ENCODE measurements around the gene ZER1.
"Not testable (repeated sequence)": the region's sequence is repeated elsewhere in the genome, so short reads cannot be mapped to it uniquely, and the experiment has no call there.

The ZER1 gene

DNA sequence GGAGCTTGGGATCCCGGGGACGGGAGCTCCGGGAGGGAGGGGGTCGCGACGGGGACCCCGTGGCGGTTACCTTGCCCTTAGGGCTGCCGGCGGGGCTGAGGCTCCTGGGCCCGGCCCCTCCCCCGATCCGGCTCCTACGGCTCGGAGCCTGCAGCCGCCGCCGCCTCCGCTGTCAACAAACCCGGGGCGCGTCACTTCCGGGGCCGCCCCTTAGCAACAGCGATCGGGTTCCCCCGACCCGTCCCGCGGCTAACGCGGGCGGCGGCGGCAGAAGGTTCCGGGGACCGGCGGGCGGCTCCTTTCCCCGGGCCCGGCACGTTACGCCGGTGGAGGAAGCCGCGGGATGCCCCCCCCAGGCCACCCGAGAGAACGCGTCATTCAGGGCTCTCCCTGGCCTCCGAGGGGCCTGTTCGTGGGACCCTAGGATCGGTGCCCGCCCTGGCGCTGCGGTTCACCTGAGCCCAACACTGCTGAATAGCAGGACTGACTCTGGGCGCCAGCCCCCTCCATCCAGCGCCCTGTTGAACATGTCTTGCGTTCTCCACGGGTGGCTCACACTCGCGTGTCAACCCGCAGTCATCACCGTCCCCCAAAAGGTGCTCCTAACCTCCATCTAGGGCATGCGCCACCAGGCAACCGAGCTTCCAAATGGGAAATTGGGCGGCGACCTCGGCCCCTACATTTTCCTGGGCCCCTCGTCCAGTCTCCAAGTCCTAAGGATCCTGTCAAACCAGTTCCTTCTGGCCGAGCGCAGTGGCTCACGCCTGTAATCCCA, at the start of gene ZER1:
Gene ZER1, minus strand, starts transcription at position 183 of the 775 bp plus-strand sequence. CDS start 16,362 bp downstream, outside the sequence.
- DNase-seq (ENCODE audit: low spot score) = peak; percentile 97

DNA sequence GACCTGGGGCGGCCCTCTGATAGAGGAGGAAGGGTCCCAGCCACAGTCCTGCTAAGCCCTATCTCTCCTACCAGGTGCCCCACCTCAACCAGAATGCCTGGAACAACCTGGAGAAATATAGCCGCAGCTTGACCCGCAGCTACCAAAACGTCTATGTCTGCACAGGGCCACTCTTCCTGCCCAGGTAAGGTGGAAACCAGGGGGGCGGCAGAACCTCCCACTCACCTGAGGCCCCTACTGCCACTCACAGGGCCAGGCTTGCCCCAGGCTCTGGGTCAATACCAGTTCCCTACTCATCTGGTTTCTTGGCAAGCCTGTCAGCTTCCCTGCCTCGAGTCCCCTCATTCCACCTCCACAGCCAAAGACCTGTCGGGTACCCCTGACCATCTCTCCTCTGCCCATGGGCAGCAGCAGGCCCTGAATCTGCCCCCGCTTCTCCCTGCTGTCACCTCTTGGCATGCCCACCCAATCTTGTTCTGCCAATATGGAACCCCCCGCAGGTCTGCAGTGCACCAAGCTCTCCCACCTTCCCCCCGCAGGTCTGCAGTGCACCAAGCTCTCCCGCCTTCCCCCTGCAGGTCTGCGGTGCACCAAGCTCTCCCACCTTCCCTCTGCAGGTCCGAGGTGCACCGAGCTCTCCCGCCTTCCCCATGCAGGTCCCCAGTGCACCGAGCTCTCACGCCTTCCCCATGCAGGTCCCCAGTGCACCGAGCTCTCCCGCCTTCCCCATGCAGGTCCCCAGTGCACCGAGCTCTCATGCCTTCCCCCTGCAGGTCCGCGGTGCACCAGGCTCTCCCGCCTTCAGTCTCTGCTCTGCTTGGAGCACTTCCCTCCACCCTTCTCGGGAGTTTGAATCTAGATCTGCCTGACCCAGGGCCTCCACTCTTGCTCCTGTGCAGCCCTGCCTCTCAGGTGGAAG, 49.2 kb upstream of the ZER1 start:
- DNase-seq (ENCODE audit: low spot score) = no peak

DNA sequence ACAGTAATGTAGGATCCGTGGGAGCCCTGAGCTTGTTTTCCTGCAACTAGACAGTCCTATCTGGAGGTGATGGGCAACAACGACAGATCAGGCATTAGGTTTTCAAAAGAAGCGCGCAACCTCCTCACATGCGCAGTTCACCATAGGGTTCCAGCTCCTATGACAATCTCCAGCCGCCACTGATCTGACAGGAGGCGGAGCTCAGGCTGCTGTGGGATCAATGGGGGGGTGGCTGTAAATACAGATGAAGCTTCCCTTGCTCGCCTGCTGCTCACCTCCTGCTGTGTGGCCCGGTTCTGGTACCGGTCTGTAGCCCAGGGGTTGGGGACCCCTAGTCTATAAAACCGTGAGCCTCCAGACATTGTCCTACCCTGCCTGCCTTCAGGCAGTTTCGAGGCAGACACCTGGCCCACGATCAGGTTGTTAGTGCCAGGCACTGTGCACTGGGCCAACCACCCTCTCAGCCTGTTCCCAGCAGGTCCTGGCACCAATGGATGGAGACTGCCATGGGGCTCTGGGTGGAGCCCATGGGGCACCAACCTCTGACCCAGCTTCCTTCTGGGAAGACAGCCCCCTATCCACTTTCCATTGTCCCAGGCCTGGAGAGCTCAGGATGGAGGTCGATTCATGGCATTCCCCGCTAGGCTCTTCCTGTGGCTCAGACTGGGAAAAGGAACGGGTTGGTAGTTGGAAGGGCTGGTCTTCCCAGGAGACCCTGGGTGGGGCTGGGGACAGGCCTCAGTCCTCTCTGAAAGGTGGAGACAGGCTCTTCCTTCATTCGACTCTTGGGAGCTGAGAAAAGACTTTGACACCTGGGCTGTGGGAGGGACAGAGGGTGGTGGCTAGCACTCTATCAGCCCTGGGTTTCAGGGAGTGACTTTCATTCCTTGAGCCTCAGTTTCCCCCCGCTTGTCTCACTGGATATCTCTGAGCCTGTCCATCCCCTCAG, 48.3 kb upstream of the ZER1 start:
- DNase-seq (ENCODE audit: low spot score) = no peak

DNA sequence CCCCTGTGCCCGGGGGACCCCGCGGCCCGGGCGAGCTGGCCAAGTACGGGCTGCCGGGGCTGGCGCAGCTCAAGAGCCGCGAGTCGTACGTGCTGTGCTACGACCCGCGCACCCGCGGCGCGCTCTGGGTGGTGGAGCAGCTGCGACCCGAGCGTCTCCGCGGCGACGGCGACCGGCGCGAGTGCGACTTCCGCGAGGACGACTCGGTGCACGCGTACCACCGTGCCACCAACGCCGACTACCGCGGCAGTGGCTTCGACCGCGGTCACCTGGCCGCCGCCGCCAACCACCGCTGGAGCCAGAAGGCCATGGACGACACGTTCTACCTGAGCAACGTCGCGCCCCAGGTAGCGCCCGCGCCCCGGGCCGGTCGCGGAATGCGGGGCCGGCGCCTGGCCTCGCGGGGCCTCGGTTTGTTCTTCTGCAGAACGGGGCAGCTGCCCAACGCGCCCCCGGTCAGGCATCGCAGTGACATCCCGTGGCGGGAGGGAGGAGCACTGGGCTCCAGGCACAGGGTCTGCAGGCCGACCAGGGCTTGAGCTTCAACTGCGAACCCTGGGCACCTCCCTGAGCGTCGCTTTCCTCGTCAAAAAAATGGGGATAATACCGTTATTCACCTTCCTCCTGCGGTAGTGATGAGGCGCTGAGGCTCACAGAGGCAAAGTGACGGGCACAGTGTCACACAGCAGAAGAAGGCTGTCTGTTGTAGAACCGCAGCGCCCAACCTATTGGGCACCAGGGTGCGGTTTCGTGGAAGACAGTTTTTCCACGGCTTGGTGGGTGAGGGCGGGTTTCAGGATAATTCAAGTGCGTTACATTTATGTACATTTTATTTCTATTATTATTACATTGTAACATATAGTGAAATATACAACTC, 47.4 kb upstream of the ZER1 start:
- DNase-seq (ENCODE audit: low spot score) = peak; percentile 74

DNA sequence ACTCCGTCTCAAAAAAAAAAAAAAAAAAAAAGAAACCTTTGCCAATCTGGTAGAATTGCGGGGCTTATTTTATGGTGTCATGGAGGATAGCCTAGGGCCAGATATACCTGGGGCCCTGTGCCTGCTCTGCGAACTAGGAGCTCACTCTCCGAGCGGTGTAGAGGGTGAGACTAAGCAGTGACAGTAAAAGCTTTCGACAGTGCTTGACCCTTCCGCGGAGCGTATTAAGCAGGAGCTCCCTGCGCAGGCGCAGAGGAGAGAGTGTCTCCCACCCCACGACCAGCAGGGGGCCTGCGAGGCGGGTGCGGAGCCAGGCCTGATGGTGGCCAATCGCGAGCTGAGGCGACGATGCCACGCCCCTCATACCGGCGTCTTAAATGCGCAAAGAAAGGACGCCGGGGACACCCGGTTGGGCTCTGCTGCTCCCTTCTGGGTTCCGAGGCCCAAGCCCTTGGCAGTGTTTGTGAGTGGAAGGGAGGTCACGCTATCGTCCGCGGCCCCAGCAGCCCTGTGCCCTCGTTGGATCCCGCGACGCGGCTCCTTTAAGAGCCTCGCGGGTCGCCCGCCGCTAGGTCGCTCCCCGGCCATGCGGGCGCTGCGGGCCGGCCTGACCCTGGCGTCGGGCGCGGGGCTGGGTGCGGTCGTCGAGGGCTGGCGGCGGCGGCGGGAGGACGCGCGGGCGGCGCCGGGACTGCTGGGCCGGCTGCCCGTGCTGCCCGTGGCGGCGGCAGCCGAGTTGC, 46.5 kb upstream of the ZER1 start, which contains the start of gene ENDOG:
Gene ENDOG, plus strand, starts transcription at position 402 of the 740 bp plus-strand sequence. Its CDS starts 185 bp downstream, at position 587.
- peak; percentile 99 for DNase-seq (ENCODE audit: low spot score)

DNA sequence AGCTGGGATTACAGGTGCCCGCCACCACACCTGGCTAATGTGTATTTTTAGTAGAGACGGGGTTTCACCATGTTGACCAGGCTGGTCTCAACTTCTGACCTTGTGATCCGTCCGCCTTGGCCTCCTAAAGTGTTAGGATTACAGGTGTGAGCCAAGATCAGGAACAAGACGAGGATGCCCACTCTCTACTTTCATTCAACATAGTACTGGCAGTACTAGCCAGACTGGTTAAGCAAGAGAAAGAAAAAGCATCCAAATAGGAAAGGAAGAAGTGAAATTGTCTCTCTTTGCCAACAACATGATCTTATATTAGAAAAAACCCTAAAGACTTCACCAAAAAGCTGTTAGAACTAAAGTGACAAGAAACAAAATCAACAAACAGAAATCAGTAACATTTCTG, 39.1 kb upstream of the ZER1 start:
- DNase-seq (ENCODE audit: low spot score) = no peak

DNA sequence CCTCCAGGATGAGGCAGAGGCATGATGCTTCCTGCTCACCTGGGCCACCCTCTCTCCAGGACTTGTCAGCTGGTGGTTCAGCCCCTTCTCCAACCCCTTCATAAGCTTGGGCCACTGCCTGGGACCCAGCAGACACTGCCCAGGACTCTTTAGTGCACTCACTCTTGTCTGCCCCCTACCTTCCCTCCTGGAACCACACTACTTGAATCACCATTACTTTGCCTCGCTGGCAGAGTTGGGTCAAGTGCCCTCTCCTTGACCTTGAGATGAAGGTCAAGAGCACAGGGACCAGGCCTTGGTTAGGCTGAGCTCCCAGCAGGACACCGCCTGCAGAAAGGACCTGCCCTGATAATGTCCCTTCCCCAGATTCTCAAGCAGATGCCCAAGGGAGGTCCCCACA, 38.1 kb upstream of the ZER1 start:
- no peak for DNase-seq (ENCODE audit: low spot score)

DNA sequence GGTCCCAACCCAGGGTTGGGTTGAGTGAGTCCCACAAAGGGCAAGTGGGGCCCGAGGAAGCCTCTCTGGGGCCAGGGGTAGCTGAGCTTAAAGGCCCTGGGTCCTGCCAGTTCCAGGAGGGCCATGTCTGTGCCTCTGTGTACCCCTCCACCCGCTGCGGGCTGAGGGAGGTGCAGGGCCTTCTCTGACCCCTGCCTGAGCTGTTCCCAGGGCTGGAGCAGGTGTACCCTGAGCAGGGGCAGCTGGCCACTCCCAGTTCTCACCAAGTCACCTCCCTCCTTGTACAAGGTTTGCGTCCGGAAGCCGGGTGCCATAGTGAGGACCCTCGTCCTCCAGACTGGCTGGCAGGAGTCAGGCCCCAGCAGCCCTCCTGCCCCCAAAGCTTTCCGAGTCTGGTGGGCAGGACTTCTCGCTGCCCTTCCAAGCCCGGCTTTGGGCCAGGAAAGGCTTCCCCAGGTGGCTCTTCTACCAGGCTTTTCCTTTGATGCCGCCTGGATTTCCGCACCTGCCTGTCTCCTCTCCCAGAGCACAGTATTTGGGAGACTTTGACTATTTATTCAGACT, 37.4 kb upstream of the ZER1 start:
- no peak for DNase-seq (ENCODE audit: low spot score)

DNA sequence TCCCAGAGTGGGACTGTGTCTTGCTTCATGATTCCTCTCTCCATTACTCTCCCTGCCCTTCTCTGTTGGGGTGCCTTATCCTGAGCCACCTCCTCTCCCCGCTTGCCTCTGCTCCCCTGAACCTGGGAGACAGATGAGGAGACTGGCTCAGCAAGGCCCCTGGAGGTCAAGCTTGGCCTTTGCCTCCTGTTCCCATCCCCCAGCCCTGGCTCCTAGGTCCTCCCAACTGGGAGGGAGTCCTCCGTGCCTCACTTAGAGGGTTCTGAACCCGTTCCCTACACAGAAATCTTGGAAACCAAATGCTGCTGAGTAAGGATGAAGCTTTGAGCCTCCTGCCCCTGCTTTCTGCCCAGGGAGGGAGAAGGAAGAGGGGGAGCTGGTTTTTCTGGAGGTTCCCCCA, 36.8 kb upstream of the ZER1 start:
- no peak for DNase-seq (ENCODE audit: low spot score)

DNA sequence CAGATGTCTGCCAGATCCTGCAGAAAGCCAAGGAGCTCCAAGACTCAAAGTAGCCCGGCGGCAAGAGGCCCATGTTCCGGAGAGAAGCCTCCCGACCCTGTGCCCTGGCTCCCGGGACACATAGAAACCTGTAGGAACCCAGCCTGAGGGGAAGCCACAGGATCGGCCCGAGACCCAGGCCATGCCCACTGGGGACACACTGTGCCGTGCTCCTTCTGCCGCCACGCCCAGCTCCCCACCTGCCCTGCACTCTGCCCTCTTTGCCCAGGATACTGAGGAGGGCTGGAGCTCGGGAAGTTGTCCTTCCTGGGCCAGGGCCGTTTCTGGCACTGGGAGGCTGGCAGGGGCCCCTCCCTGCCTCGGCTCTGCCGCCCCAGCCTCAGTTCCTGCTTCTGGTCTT, 36.1 kb upstream of the ZER1 start:
- no peak for DNase-seq (ENCODE audit: low spot score)

DNA sequence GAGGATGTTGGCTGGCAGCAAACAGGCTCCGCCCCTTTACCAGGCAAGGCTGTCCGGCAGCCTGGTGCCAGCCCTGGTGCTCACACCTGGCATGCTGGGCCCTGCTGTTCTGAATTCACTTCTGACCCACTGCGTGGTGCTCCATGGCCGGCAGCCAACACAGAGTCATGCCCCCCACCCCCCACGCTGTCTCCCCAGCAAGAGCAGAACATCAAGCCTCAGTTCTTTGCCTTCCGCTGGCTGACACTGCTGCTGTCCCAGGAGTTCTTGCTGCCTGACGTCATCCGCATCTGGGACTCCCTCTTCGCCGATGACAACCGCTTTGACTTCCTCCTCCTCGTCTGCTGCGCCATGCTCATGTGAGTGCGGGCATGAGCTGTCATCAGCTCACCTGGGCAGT, 33.9 kb upstream of the ZER1 start:
- no peak for DNase-seq (ENCODE audit: low spot score)

DNA sequence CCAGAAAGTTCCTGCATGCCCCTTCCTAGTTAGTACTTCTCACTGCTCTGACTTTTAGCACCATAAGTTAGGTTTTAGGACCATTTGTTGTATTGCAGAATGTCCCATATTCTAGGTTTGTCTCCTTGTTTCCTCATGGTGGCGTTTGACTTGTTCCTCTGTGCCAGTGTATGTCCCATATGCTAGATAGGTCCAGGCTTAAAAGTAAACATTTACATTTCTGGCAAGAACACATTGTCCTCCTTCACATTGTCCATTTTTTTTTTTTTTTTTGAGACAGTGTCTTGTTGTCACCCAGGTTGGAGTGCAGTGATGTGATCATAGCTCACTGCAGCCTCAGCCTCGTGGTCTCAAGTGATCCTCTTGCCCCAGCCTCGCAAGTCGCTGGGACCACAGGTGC, 30.8 kb upstream of the ZER1 start:
- no peak for DNase-seq (ENCODE audit: low spot score)

DNA sequence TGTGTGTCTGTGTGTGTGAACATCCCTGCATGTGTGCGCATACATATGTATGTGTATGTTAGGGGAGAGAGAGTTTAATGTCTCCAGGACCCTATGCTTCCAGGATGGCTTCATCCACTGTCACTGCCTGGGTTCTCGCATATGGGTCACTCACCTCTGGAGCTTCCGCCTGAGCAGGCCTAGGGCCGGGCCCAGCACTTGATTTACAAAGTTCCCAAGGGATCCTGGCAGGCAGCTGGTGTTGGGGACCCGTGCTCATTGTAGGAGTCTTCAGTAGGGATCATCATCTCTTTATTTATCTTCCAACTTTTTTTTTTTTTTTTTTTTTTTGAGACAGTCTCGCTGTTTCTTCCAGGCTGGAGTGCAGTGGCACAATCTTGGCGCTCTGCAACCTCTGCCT, 28.3 kb upstream of the ZER1 start:
- DNase-seq (ENCODE audit: low spot score) = no peak

DNA sequence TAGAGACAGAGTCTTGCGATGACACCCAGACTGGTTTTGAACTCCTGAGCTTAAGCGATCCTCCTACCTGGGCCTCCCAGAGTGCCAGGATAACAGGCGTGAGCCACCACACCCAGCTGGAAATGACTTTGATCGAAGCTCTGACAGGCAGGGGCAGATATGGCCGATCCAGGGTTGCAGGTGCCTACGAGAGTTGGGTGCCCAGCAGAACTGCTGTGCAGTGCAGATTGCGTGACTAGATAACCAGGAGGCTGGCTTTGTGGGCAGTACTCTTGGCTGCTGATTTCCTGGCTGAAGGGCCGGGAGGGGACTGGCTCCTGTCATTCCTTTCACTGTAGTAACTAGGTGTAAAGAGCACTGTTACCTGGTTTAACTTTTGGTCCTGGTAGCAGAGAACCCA, 27.2 kb upstream of the ZER1 start:
- DNase-seq (ENCODE audit: low spot score) = no peak

DNA sequence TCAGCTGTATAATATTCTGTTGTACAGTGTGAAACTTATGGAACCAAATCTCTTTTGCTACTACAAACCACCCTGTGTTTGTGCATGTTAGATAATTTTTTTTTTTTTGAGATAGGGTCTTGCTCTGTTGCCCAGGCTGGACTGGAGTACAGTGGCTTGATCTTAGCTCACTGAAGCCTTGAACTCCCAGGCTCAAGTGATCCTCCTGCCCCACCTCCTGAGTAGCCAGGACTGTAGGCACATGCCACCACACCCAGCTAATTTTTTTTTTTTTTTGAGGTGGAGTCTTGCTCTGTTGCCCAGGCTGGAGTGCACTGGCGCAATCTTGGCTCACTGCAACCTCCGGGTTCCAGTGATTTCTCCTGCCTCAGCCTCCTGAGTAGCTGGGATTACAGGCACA, 23.2 kb upstream of the ZER1 start:
- not testable (repeated sequence) for DNase-seq (ENCODE audit: low spot score)

DNA sequence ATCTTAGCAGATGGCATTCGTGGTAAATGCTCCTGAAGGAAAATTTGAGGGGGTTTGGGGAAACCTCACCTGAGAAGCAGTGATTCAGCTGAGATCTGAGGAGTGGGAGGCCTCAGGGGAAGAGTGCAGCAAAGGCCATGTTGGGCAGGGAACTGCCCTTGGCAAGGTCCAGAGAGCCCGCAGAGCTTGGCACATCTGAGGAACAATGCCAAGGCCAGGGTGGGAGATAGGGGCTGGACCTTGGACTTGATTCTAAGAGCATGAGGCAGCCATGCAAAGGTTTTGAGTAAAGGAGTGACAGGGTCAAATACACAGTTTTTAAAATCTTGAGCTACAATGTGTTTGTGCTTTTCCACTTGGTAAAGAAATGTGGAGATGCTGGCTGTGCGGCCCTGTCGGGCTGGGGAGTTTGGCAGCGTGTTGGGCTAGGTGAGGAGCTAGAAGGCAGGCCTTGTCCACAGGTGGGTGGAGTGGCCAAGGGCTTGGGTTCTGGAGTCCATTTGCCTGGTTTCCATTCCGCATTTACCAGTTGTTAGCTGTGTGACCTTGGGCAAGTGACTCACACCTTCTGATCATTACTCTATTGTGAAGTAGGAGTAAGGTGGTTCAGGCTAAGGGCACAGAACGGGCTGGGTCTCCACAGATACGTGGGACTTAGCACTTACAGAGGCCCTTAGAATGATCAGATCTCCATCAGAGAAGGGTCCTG, 21.4 kb upstream of the ZER1 start:
- DNase-seq (ENCODE audit: low spot score) = no peak

DNA sequence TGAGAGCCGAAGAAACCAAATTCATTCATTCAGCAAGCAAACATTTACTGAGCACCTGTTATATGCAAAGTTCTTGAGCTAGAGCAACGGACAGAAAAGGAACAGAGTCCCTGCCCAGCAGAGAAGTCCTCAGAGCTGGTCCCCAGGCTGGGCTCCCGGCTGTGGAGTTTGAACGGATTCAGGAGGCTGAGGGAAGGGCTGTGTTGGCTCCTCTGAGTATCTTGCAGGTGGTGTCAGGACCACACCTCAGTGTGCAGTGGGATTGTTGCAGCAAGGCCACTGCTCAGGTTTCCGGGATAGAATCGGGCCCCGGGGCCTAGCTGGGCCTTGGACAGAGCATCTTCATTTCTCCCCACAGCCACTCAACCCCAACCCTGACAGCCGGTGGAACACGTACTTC, 20.4 kb upstream of the ZER1 start:
- no peak for DNase-seq (ENCODE audit: low spot score)

DNA sequence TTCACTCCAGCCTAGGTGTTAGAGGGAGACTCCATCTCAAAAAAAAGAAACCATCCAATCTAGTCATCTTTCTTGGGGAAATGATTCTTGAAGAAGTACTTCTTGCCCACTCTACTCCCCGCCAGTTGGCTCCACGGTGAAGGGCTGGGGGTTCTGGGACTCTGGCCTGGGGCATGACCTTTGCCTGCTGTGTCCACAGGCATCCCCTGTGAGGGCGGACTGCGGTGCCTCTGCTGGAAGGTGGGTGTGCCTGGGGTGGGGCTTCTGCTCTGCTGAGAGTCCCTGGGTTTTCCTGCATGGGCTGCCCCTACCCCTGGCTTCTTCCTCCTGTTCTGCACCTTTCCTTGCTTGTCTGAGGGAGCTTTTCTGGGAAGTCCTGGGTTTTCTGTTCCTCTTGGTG, 18.8 kb upstream of the ZER1 start:
- no peak for DNase-seq (ENCODE audit: low spot score)

DNA sequence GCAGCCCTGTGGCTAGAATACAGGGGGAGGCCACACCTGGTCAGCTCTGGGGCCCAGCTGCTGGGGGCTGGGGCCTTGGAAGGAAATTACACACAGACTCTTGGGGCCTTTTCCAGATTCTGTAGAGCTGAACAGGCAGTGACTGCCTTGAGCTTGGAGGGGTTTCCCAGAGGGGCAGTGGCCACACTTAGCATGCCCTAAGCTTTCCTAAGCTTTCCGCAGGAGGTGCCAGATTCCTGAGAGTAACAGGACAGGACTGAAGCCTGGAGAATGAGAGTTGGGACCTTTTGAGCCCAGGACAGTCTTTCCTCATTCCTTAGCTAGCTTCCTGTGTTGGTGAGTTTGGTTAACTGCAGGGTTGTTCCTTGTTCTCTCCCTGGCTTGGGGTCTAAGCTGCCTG, 16.7 kb upstream of the ZER1 start:
- DNase-seq (ENCODE audit: low spot score) = no peak

Measured in HuH-7 (cell line).